K562 (cell line): ENCODE data around the gene DBP. TPM values are rescaled to one million over a fixed set of nuclear protein-coding genes. Genes with fewer than 3 reads are reported as not detected.

Experiments
- GTF2A2 ChIP-seq: IDR thresholded peaks from 2 replicates; pipeline ENCODE4 v1.6.1; 2016; ENCODE audit warnings: mild to moderate bottlenecking, missing genetic modification characterization, missing compliant biosample characterization
- JUN ChIP-seq, 2 experiments: sonication (generic) in 1 of 2; formaldehyde crosslinking in 1 of 2; IDR thresholded peaks; 2 replicates each; pipeline versions ENCODE4 v1.6.1 to v1.8.0; 2012 to 2022; ENCODE audit warnings: borderline replicate concordance in 2 of 2, mild to moderate bottlenecking in 2 of 2, improper control_type of control experiment in 1 of 2, low read depth in 1 of 2, low read length in 1 of 2, missing genetic modification reagents in 1 of 2
- MECOM ChIP-seq: fragments of 250-450 bp; sonication (Bioruptor Pico); IDR thresholded peaks from 2 replicates; pipeline ENCODE4 v1.8.0; 2022; ENCODE audit warnings: inconsistent platforms
- MYC ChIP-seq, 2 experiments: fragments of 250-450 bp in 1 of 2; sonication (Bioruptor Pico) in 1 of 2; IDR thresholded peaks; 2 replicates each; pipeline versions ENCODE4 v1.5.1 to v1.6.1; 2012 to 2021; ENCODE audit warnings: low read depth in 2 of 2, borderline replicate concordance in 1 of 2, improper control_type of control experiment in 1 of 2, low read length in 1 of 2, mild to moderate bottlenecking in 1 of 2, moderate library complexity in 1 of 2
- NR2C2 ChIP-seq, 2 experiments: fragments of 200-800 bp in 1 of 2; sonication (Bioruptor generic) in 1 of 2; sonication (generic) in 1 of 2; formaldehyde crosslinking in 1 of 2; IDR thresholded peaks; 2 replicates each; pipeline versions ENCODE4 v1.6.1 to v1.8.0; 2016 to 2022; ENCODE audit warnings: mild to moderate bottlenecking in 1 of 2, missing compliant biosample characterization in 1 of 2, missing genetic modification characterization in 1 of 2, missing genetic modification reagents in 1 of 2
- SRSF1 ChIP-seq: fragments of 200-400 bp; formaldehyde crosslinking; IDR thresholded peaks from 2 replicates; pipeline ENCODE4 v1.6.1; 2017; ENCODE audit warnings: mild to moderate bottlenecking, low read depth, low read length, moderate library complexity
- TRIM28 ChIP-seq: fragments of 450-650 bp; IDR thresholded peaks from 2 replicates; pipeline ENCODE4 v1.6.1; 2017
- ZC3H4 ChIP-seq: sonication (generic); formaldehyde crosslinking; IDR thresholded peaks from 2 replicates; pipeline ENCODE4 v1.9.0; 2021; ENCODE audit warnings: missing genetic modification reagents, borderline replicate concordance
- ZFX ChIP-seq: sonication (generic); formaldehyde crosslinking; IDR thresholded peaks from 2 replicates; pipeline ENCODE4 v1.8.0; 2022; ENCODE audit warnings: mild to moderate bottlenecking, missing genetic modification reagents, moderate library complexity
- polyA plus RNA-seq, 8 experiments: library from polyadenylated mRNA; depleted of rRNA in 4 of 8; stranded (reverse) in 5 of 8; unstranded in 3 of 8; fragments of >200 nt; fragmentation: Nextera tagmentation in 2 of 8; fragmentation: Illumina TruSeq in 1 of 8; extraction: Ambion mirVana in 2 of 8; extraction: Trizol in 1 of 8; gene quantifications; 2 replicates each; pipeline versions ENCODE4 v1.2.1 to v1.2.3, GENCODE V29; 2011 to 2014; ENCODE audit warnings: inconsistent platforms in 1 of 8, missing spikeins in 1 of 8
- total RNA-seq, 7 experiments: library from RNA; depleted of rRNA in 6 of 7; stranded (reverse); fragments of >200 nt in 6 of 7; fragmentation: Illumina TruSeq in 2 of 7; extraction: Trizol in 2 of 7; gene quantifications; 2 replicates each; pipeline versions ENCODE4 v1.2.1 to v1.2.3, GENCODE V29; 2011 to 2021; ENCODE audit warnings: low replicate concordance in 1 of 7
- TF ChIP-seq, protein P1 (sequence below): fragments of 450-650 bp; formaldehyde crosslinking; IDR thresholded peaks from 2 replicates; pipeline ENCODE4 v1.4.0; 2020; ENCODE audit warnings: mild to moderate bottlenecking, moderate library complexity
- TF ChIP-seq, protein P2 (sequence below): fragments of 250-450 bp; sonication (Bioruptor Pico); IDR thresholded peaks from 2 replicates; pipeline ENCODE4 v1.4.0; 2020
- TF ChIP-seq, protein P3 (sequence below): sonication (generic); formaldehyde crosslinking; IDR thresholded peaks from 2 replicates; pipeline ENCODE4 v1.8.0; 2022; ENCODE audit warnings: mild to moderate bottlenecking, missing genetic modification reagents

The DBP gene
- total and polyA plus RNA-seq, 9 of the 15 experiments (the other 6 are each of a cell fraction or from before 2014, with no cell fraction given), result 0.25 to 5.5 (median 1.8) TPM

DNA sequence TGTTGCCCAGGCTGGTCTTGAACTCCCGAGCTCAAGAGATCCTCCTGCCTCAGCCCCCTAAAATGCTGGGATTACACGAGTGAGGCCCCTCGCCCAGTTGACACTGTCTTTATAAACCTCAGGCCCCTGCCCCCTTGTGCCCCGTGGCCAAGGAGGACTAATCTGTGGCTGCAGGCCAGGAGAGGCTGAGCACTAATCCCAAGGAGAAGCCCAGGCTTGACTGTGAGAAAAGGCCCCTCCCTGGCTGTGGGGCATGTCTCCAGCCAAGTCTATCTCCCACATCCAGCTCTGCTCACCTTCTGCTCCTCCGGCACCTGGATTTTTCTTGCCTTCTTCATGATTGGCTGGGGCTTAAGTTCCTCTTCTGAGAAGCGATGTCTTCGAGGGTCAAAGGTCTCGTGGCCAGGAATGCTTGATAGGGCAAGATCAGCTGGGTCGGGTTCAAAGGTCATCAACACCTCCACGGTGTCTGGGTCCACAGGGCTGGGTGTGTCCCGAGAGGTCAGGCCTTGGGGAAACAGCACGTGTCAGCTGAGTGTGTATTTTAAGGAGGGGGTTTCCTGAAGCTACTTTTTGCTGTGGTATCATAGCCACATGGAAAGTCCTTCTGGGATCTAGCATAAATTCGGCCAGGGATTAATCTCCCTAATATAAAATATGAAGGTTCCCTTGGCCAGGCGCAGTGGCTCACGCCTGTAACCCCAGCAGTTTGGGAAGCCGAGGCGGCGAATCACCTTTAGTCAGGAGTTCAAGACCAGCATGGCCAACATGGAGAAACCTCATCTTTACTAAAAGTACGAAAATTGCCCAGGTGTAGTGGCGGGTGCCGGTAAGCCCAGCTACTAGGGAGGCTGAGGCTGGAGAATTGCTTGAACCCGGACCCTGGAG is 3.8 kb downstream of the DBP start (continued):
- TF ChIP-seq, protein P1, sequence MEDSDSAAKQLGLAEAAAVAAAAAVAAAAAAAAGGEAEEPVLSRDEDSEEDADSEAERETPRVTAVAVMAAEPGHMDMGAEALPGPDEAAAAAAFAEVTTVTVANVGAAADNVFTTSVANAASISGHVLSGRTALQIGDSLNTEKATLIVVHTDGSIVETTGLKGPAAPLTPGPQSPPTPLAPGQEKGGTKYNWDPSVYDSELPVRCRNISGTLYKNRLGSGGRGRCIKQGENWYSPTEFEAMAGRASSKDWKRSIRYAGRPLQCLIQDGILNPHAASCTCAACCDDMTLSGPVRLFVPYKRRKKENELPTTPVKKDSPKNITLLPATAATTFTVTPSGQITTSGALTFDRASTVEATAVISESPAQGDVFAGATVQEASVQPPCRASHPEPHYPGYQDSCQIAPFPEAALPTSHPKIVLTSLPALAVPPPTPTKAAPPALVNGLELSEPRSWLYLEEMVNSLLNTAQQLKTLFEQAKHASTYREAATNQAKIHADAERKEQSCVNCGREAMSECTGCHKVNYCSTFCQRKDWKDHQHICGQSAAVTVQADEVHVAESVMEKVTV, result no peak
- TF ChIP-seq TRIM28 (0 out of 2 replicates have a peak, but pooled peaks have one; percentile 25), MECOM (CRISPR knock-in tag) (0 out of 2 replicates have a peak, but pooled peaks have one; percentile 42), MYC (IDR thresholded peaks at IDR 0.05; ENCODE audit: low read depth, low read length) (peak; percentile 66), MYC (CRISPR knock-in tag; IDR thresholded peaks at IDR 0.05; ENCODE audit: borderline replicate concordance, low read depth) (no peak), JUN (IDR thresholded peaks at IDR 0.05; ENCODE audit: borderline replicate concordance, low read depth, low read length) (no peak), JUN (CRISPR knock-in tag; IDR thresholded peaks at IDR 0.05; ENCODE audit: borderline replicate concordance) (no peak), NR2C2 (CRISPR knock-in tag; IDR thresholded peaks at IDR 0.05) (peak; percentile 97), NR2C2 (tag; IDR thresholded peaks at IDR 0.05) (peak; percentile 97), ZFX (CRISPR knock-in tag) (peak; percentile 35; the same call in 1 of the 2 replicates), SRSF1 (no peak), GTF2A2 (0 out of 2 replicates have a peak, but pooled peaks have one; percentile 12), ZC3H4 (CRISPR knock-in tag) (peak; percentile 70; the same call in 1 of the 2 replicates)
- TF ChIP-seq, protein P2, sequence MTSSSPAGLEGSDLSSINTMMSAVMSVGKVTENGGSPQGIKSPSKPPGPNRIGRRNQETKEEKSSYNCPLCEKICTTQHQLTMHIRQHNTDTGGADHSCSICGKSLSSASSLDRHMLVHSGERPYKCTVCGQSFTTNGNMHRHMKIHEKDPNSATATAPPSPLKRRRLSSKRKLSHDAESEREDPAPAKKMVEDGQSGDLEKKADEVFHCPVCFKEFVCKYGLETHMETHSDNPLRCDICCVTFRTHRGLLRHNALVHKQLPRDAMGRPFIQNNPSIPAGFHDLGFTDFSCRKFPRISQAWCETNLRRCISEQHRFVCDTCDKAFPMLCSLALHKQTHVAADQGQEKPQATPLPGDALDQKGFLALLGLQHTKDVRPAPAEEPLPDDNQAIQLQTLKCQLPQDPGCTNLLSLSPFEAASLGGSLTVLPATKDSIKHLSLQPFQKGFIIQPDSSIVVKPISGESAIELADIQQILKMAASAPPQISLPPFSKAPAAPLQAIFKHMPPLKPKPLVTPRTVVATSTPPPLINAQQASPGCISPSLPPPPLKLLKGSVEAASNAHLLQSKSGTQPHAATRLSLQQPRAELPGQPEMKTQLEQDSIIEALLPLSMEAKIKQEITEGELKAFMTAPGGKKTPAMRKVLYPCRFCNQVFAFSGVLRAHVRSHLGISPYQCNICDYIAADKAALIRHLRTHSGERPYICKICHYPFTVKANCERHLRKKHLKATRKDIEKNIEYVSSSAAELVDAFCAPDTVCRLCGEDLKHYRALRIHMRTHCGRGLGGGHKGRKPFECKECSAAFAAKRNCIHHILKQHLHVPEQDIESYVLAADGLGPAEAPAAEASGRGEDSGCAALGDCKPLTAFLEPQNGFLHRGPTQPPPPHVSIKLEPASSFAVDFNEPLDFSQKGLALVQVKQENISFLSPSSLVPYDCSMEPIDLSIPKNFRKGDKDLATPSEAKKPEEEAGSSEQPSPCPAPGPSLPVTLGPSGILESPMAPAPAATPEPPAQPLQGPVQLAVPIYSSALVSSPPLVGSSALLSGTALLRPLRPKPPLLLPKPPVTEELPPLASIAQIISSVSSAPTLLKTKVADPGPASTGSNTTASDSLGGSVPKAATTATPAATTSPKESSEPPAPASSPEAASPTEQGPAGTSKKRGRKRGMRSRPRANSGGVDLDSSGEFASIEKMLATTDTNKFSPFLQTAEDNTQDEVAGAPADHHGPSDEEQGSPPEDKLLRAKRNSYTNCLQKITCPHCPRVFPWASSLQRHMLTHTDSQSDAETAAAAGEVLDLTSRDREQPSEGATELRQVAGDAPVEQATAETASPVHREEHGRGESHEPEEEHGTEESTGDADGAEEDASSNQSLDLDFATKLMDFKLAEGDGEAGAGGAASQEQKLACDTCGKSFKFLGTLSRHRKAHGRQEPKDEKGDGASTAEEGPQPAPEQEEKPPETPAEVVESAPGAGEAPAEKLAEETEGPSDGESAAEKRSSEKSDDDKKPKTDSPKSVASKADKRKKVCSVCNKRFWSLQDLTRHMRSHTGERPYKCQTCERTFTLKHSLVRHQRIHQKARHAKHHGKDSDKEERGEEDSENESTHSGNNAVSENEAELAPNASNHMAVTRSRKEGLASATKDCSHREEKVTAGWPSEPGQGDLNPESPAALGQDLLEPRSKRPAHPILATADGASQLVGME, result no peak
- TF ChIP-seq, protein P3, sequence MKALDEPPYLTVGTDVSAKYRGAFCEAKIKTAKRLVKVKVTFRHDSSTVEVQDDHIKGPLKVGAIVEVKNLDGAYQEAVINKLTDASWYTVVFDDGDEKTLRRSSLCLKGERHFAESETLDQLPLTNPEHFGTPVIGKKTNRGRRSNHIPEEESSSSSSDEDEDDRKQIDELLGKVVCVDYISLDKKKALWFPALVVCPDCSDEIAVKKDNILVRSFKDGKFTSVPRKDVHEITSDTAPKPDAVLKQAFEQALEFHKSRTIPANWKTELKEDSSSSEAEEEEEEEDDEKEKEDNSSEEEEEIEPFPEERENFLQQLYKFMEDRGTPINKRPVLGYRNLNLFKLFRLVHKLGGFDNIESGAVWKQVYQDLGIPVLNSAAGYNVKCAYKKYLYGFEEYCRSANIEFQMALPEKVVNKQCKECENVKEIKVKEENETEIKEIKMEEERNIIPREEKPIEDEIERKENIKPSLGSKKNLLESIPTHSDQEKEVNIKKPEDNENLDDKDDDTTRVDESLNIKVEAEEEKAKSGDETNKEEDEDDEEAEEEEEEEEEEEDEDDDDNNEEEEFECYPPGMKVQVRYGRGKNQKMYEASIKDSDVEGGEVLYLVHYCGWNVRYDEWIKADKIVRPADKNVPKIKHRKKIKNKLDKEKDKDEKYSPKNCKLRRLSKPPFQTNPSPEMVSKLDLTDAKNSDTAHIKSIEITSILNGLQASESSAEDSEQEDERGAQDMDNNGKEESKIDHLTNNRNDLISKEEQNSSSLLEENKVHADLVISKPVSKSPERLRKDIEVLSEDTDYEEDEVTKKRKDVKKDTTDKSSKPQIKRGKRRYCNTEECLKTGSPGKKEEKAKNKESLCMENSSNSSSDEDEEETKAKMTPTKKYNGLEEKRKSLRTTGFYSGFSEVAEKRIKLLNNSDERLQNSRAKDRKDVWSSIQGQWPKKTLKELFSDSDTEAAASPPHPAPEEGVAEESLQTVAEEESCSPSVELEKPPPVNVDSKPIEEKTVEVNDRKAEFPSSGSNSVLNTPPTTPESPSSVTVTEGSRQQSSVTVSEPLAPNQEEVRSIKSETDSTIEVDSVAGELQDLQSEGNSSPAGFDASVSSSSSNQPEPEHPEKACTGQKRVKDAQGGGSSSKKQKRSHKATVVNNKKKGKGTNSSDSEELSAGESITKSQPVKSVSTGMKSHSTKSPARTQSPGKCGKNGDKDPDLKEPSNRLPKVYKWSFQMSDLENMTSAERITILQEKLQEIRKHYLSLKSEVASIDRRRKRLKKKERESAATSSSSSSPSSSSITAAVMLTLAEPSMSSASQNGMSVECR (CRISPR knock-in tag), result no peak
